Stomach smooth muscle (tissue), 2 donors: ENCODE data around the gene CXCL12.

Source experiments
- H3K27ac ChIP-seq: one replicate; pipeline ENCODE4 v1.7.0; 2013; ENCODE audit warnings: mild to moderate bottlenecking, low read length, inconsistent platforms
- H3K27me3 ChIP-seq, 2 donors: one replicate each; pipeline ENCODE4 v1.7.0; 2013; ENCODE audit warnings: low read length in 2 of 2; ENCODE audit not compliant: insufficient read depth in 2 of 2, control insufficient read depth in 1 of 2
- H3K36me3 ChIP-seq, 2 donors: one replicate each; pipeline ENCODE4 v1.7.0; 2013; ENCODE audit warnings: low read length in 2 of 2; ENCODE audit not compliant: control insufficient read depth in 2 of 2, insufficient read depth in 2 of 2
- H3K4me1 ChIP-seq: one replicate; pipeline ENCODE4 v1.7.0; 2013; ENCODE audit warnings: low read length; ENCODE audit not compliant: control insufficient read depth, insufficient read depth
- H3K4me3 ChIP-seq, 2 donors: one replicate each; pipeline ENCODE4 v1.7.0; 2013; ENCODE audit warnings: low read length in 2 of 2
- H3K9ac ChIP-seq, 2 donors: one replicate each; pipeline ENCODE4 v1.7.0; 2013; ENCODE audit warnings: low read length in 2 of 2, mild to moderate bottlenecking in 1 of 2
- H3K9me3 ChIP-seq, 2 donors: one replicate each; pipeline ENCODE4 v1.7.0; 2013; ENCODE audit warnings: low read length in 2 of 2; ENCODE audit not compliant: control insufficient read depth in 2 of 2
- donor health status: healthy.
- donor health status: Pancreatic carcinoma.

Gene CXCL12

DNA sequence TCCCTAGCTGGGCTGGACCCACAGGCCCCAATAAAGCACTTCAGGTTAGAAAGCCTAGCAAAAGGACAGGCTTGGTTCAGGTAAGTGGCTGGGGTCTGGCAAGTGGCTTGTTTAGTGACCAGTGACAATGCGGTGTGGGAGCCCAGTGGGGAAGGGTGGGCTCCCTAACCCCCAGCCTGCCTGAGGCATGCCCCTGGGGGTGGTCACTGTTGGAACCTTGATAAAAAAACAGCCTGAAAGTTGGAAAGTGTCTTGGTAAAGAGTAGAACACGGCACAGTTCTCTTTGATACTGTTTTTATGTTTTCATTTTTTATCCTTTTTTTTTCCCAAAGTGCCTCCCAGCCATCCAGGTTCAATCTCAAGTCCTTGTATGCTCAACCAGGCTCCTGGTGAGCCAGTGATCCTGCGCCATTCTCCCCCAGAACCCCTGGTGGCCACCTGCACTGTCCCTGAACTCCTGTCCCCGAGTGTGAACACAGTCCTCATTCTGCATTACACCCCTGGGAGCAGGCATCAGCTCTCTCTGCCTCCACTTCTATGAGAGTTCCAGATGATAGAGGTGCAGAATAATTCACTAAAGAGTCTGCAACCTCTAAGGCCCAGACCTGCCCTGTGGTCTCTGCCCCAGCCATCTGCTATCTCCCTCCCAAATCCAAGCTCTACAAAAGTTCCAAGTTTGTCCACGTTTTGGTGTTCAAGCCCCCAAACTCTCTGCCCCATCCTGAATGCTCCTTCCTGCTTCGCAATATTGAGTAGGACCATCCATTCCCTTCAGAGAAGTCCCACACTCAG is 15.0 kb upstream of the CXCL12 start:
- Histone ChIP-seq H3K27me3 (peaks cover 2 to 3% of the 10 kb centered on the region in 2 donors), H3K9ac (no peak overlapping the region), H3K36me3 (no peaks in the 10 kb centered on the region), H3K27ac (no peak overlapping the region), H3K9me3 (no peaks in the 10 kb centered on the region), H3K4me3 (no peak overlapping the region), H3K4me1 (no peaks in the 10 kb centered on the region)

DNA sequence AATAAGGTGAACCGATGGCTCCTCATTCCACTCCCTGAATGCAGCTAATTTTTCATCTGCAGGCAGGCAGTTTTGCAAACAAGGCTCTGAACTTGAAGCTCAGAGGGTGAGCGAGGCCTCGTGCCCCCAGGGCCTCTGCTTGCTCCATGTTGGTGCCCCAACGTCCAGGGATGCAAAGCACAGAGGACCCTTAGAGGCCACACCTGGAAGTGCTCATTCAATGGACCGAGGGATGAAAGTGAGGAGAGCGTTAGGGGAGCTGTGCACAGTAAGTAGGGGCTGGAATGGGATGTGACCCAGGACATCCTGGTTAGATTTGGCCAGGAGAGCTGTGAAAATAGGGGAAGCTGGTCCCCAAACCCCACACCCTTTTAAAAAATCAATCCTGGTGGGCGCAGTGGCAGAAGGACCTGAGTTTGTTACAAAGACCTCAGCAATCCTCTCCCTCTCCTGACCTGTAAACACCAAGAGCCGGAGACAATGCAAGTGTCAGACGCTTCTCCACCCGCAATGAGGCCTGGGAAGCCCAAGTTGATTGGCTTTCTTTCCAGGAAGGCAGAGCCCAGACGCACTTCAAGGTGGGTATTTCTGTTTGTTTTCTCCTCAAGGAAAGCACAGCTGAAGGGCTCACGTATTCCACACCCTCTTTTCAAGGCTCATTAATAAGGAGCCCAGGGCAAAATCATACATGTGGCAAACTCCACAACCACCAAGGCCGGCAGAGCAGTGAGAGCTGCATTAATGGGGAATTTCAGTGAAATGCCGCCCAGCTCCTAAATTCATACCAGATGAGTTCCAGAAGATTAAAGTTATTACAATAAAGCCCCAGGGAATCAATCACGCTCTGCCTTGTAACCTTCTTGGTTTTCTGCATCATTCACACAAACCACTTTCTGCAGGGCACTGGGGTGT is 14.1 kb upstream of the CXCL12 start:
- no peak overlapping the region for H3K27ac ChIP-seq
- no peak overlapping the region for H3K4me3 ChIP-seq

DNA sequence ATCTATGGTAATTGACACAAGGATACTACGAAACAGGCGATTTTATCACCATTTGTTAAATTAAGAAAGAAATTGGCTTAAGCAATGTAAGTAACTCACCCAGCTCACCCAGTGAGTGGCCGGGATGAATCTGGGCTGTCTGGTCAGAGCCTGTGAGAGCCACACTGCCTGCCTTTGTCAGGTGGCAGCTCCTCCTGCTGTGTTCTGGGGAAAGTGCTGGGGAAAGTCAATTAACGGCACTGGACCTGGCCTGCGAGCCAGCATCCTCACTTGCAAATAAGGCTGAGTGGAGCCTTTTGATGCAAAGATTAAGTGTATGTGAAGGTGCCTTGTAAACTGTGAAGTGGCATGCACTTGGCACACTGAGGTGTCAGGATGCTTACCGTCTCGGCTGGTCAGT is 13.4 kb upstream of the CXCL12 start:
- no peaks in the 10 kb centered on the region for H3K4me1 ChIP-seq
- H3K9me3 ChIP-seq: no peaks in the 10 kb centered on the region
- H3K9ac ChIP-seq: no peak overlapping the region
- no peaks in the 10 kb centered on the region for H3K36me3 ChIP-seq
- no peak overlapping the region for H3K27ac ChIP-seq
- no peak overlapping the region for H3K4me3 ChIP-seq
- H3K27me3 ChIP-seq: peaks cover 2 to 3% of the 10 kb centered on the region in 2 donors

More for the DNA sequence above, 14.1 kb upstream of the CXCL12 start:
- Histone ChIP-seq H3K9me3 (no peaks in the 10 kb centered on the region), H3K36me3 (no peaks in the 10 kb centered on the region), H3K9ac (no peak overlapping the region), H3K4me1 (no peaks in the 10 kb centered on the region), H3K27me3 (peaks cover 2 to 3% of the 10 kb centered on the region in 2 donors)

DNA sequence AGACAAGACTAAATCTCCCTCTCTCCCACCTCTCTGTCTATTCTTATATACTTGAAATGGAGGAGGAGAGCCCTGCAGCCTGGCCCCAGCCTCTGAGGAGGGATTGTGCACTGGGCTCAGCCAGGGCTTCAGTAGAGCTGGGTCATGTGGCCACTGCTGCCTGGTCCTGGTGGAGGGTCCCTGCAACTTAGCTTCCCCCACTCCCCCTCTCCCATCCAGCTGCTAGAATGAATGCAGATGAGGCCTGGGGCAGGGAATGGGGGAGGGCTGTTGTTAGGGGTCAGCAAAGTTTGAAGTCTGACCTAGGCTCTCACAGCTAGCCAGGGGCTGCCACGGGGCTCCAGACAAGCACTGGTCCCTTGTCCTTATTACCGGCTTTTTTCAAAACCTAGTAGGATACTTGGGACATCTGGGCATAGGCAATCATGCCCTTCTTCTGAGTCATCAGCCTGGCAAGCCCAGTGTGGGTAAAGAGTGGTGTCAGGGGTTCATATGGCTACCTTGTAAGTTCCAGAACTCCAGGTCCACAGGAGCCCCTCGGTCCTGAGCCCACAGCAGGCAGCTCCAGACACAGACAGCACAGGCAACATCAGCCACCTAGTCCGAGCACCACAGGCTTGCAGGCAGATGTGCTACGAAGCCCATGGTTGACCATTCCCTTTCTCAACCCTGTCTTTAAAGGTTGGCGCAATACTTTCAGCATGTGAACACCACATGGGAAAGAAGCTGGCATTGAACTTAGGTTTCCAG is 12.8 kb upstream of the CXCL12 start:
- Histone ChIP-seq H3K4me1 (no peaks in the 10 kb centered on the region), H3K27me3 (peaks cover 2 to 3% of the 10 kb centered on the region in 2 donors)

DNA sequence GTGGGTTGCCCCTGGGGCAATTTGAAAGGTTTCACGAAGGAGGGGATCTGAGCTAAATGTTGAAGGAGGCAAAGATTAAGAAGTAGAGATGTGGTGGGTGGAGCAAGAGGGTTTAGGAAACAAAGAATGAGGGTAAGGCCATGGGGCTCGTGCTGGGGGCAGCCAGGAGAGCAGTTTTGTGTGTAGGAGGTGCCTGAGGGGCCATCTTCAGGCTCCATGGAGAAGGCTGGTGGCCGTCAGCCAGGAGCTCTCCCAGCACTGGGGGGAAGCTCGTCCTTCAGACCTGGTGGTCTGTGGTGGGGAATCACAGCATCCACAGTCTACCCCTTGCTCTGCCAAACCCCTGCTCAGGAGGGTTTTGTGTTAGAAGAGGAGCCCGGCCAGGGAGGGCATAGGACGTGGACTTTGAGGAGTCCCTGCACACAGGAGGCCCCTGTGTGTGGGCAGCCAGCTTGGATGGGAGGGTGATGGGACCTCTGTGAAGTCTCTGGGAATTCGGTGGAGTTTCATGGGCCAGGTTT is 11.8 kb upstream of the CXCL12 start:
- Histone ChIP-seq H3K9me3 (no peaks in the 10 kb centered on the region), H3K4me1 (no peaks in the 10 kb centered on the region), H3K9ac (no peak overlapping the region), H3K27ac (no peak overlapping the region), H3K36me3 (no peaks in the 10 kb centered on the region), H3K4me3 (no peak overlapping the region), H3K27me3 (peaks cover 2 to 3% of the 10 kb centered on the region in 2 donors)

More for the DNA sequence above, 12.8 kb upstream of the CXCL12 start:
- Histone ChIP-seq H3K27ac (no peak overlapping the region), H3K9me3 (no peaks in the 10 kb centered on the region), H3K4me3 (no peak overlapping the region), H3K9ac (no peak overlapping the region), H3K36me3 (no peaks in the 10 kb centered on the region)

DNA sequence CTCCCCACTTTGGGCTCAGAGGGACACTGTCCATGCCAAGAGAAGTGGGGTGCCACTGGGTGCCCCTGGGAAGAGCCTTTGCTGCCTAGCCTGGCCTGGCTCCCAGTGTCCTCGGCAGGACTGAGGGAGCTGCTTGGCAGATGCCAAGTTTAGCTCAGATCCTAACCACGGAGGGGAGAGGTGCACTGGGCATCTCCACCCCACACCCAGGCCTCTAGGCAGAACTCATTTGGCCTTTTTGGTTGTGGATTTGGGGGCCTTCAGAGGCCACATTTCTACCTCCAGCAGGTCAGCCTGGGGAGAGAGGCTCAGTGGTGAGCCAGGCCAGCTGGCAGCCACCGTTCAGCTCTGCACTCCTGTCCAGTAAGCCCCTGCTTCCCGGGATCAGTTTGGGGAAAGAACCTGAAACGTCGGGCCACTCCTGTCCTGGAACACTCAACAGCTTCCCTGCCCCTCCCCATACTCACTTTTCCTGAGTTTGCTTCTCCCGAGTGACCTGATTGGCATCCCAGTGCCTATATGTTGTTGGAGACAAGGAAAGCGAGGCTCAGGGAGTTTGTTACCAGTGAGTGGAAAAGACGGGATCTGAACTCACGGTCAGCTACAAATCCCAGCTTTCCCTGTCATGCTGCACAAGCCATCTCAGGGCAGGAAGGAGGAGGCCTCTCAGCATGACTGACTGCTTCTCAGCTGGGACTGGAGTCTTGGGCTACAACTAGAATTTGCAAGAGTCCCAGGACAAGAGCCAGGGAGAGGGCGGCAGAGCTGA is 11.2 kb upstream of the CXCL12 start:
- no peak overlapping the region for H3K27ac ChIP-seq
- no peaks in the 10 kb centered on the region for H3K36me3 ChIP-seq
- no peak overlapping the region for H3K9ac ChIP-seq
- peaks cover 2 to 3% of the 10 kb centered on the region in 2 donors for H3K27me3 ChIP-seq
- no peak overlapping the region for H3K4me3 ChIP-seq
- no peaks in the 10 kb centered on the region for H3K9me3 ChIP-seq
- H3K4me1 ChIP-seq: no peaks in the 10 kb centered on the region

DNA sequence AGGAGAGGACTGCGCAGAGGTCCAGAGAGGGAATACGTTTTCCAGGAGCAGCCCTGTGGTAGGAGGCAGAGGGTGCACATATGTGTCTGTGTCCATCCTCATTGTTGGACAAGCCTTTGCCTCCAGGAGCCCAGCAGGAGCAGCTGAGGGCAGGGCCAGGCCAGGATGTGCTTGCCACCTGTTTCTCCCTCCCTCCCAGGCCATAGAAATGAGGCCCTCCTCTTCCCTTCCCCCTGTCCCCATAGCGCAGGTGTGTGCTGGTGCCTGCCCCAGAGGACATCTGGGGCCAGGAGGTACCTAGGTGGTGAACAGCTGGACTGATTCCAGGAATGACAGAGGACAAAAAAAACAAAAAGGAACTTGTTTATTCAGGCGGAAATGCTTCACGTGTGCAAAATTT is 10.5 kb upstream of the CXCL12 start:
- Histone ChIP-seq H3K4me3 (no peak overlapping the region), H3K4me1 (no peaks in the 10 kb centered on the region), H3K27ac (no peak overlapping the region), H3K9me3 (no peaks in the 10 kb centered on the region), H3K36me3 (no peaks in the 10 kb centered on the region), H3K27me3 (peaks cover 2 to 3% of the 10 kb centered on the region in 2 donors), H3K9ac (no peak overlapping the region)

DNA sequence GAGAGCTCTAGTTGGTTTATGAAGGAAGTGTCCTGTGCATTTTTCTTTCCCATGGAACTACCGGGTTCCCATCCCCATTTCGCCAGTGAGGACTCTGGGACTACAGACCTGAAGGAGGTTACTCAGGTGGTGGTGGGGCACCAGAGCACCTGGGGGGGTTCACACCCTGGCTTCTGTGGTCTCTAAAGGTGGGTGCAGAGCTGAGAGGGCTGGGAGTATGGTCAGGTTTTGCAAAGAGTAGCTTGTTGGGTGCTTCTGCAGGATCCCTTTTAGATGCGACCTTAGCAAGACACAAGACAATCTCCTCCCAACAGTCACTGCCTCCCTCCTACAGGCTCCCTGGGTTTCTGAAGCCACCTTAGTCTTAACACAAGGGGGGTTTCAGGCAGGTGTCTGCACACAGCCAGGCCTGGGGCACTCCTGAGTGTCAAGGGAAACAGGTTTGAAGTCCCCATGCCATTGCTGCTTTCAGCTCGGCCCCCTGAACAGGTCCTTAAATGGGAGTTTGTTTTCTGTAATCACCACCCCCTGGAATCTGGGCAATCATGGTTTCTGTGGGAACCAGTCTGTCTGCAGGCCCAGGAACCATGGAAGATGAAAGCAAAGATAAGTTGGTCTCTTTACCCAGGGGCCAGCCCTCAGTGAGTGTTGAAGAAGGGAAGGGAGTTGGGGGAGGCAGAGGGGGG is 9.9 kb upstream of the CXCL12 start:
- Histone ChIP-seq H3K27me3 (peaks cover 2 to 3% of the 10 kb centered on the region in 2 donors), H3K4me3 (no peak overlapping the region), H3K36me3 (no peaks in the 10 kb centered on the region), H3K9ac (no peak overlapping the region), H3K4me1 (no peaks in the 10 kb centered on the region), H3K9me3 (no peaks in the 10 kb centered on the region), H3K27ac (no peak overlapping the region)

DNA sequence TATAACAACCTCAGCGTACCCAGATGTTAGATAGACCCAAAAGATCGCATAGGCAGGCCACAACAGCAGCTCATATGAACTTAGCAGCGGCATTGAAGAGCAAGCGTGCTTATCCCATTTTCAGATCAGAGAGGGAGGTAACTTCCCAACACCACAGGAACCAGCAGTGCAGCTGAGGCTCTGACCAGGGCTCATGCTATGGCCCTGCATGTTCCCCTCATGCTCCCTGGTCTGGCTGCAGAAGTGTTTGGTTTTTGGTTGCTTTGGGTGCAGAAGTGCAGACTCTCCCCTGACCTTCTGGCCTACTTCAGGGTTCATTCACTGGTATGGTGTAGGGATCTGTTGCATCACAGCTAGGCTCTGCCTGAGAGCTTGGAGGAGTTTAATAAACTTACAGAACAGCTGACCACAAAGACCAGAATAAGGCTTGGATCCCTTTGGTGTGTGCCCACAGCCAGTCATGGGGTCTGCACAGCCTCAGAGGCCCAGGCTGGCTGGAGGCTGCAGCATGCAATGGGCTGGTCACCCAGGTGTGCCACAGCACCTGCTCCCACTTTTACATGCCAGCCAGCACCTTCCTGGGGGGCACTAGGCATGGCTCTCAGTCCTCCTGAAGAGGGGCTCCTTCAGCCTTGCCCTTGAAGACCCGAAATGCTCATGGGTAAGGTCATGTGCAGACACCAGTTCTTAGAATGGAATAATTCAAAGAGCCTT is 9.1 kb upstream of the CXCL12 start:
- H3K27ac ChIP-seq: no peak overlapping the region
- no peak overlapping the region for H3K4me3 ChIP-seq
- H3K36me3 ChIP-seq: no peaks in the 10 kb centered on the region
- H3K9me3 ChIP-seq: no peaks in the 10 kb centered on the region
- no peak overlapping the region for H3K9ac ChIP-seq
- H3K4me1 ChIP-seq: no peaks in the 10 kb centered on the region
- H3K27me3 ChIP-seq: peaks cover 2 to 3% of the 10 kb centered on the region in 2 donors
